ENCODE measurements around the gene MRPL37. TPM values are rescaled to one million over a fixed set of nuclear protein-coding genes. Genes with fewer than 3 reads are reported as not detected.

The MRPL37 gene
- total and polyA plus RNA-seq, 2 of the 8 experiments (the other 6 are each of a cell fraction or from before 2014, with no cell fraction given), result 45.5 to 126 TPM

DNA sequence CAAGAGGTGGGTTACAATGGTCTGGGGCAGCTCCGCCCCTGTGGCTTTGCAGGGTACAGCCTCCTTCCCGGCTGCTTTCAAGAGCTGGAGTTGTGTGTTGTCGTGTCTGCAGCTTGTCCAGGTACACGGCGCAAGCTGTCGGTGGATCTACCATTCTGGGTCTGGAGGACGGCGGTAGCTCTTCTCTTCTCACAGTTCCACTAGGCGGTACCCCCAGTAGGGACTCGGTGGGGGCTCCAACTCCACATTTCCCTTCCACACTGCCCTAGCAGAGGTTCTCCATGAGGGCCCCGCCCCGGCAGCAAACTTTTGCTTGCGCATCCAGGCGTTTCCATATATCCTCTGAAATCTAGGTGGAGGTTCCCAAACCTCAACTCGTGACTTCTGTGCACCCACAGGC, 34.8 kb upstream of the MRPL37 start:
- Histone ChIP-seq H3K4me1 (replicated peaks in 1 of 4; ENCODE audit: control insufficient read depth in 3 of 4, insufficient read depth in 4 of 4, low read length in 3 of 4) (no peaks in the 10 kb centered on the region), H3K56ac (replicated peaks; ENCODE audit: insufficient read length, low read depth, low read length) (no peak overlapping the region), H4K91ac (replicated peaks; ENCODE audit: insufficient read length, low read length) (no peak overlapping the region), H4K20me1 (replicated peaks in 1 of 2; ENCODE audit: control insufficient read depth in 1 of 2, insufficient read depth in 2 of 2, low read length in 2 of 2) (no peaks in the 10 kb centered on the region), H3K27ac (ENCODE audit: low read depth, low read length) (no peak overlapping the region), H3K79me1 (ENCODE audit: low read depth, low read length) (no peaks in the 10 kb centered on the region), H3K23me2 (ENCODE audit: low read depth, low read length) (no peaks in the 10 kb centered on the region), H3K27me3 (replicated peaks in 1 of 4; ENCODE audit: control insufficient read depth in 3 of 4, extremely low read depth in 1 of 4, insufficient read depth in 3 of 4, low read length in 3 of 4) (no peaks in the 10 kb centered on the region), H3K4me2 (ENCODE audit: insufficient read depth in 1 of 2, low read depth in 2 of 2, low read length in 2 of 2) (no peak overlapping the region), H2BK12ac (ENCODE audit: low read depth, low read length) (no peak overlapping the region), H3K4ac (replicated peaks; ENCODE audit: insufficient read length, low read depth, low read length) (no peak overlapping the region), H2AK5ac (ENCODE audit: low read depth, low read length) (no peak overlapping the region), H2AFZ (ENCODE audit: low read length) (no peak overlapping the region), H4K5ac (ENCODE audit: insufficient read length, low read depth, low read length) (no peak overlapping the region), H2BK15ac (ENCODE audit: low read length) (no peak overlapping the region), H3K14ac (ENCODE audit: insufficient read length) (no peak overlapping the region), H3K9ac (replicated peaks in 1 of 4; ENCODE audit: extremely low read depth in 1 of 4, low read depth in 3 of 4, low read length in 3 of 4) (no peak overlapping the region), H3K4me3 (ENCODE audit: extremely low read depth in 1 of 4, insufficient read depth in 2 of 4, low read depth in 3 of 4, low read length in 4 of 4) (no peak overlapping the region), H4K8ac (ENCODE audit: extremely low read depth, insufficient read depth, low read length) (peak overlapping the region; percentile 39; the same call in 1 of the 2 replicates), H3K79me2 (ENCODE audit: control insufficient read depth in 1 of 2, insufficient read depth in 2 of 2, low read length in 2 of 2) (no peaks in the 10 kb centered on the region), H3K23ac (ENCODE audit: insufficient read length) (no peak overlapping the region), H3K18ac (ENCODE audit: extremely low read depth, low read length) (no peak overlapping the region), H3K36me3 (ENCODE audit: control insufficient read depth in 2 of 4, insufficient read depth in 4 of 4, low read length in 3 of 4) (no peaks in the 10 kb centered on the region), H2BK120ac (replicated peaks; ENCODE audit: low read depth, low read length) (no peak overlapping the region), H2BK20ac (ENCODE audit: low read length) (no peak overlapping the region), H2BK5ac (ENCODE audit: low read depth, low read length) (no peak overlapping the region), H3K9me3 (ENCODE audit: insufficient read depth in 2 of 2, low read depth in 1 of 2, low read length in 1 of 2) (no peaks in the 10 kb centered on the region)
- FAIRE-seq (no peak), DNase-seq (ENCODE audit: low read depth in 1 of 2, low spot score in 2 of 2) (no peak)
- whole genome bisulfite sequencing, 2 experiments (ENCODE audit: extremely low coverage in 1 of 2, insufficient coverage in 1 of 2, insufficient read length in 1 of 2, insufficient replicate concordance in 2 of 2, low coverage in 1 of 2, low lambda C conversion rate in 2 of 2, missing lambda C conversion rate in 1 of 2), result 92% methylated on average over 15 of the region's 15 CpGs; no CpG with 5 or more reads in 1 of the 2 experiments
- ChIA-PET POLR2A (ENCODE audit: partially characterized antibody) (interaction anchor here (0.6 to 1.3 kb wide), 4 partner anchors 9 to 167 kb away, joined by 3 read pairs; no protein-coding TSS in a partner anchor), CTCF (ENCODE audit: partially characterized antibody) (interaction anchor here (0.7 to 2.0 kb wide), 7 partner anchors 10 to 295 kb away, joined by 3 to 7 read pairs (median 4); partner anchors contain the start of gene CDCP2)
- TF ChIP-seq, protein P1, sequence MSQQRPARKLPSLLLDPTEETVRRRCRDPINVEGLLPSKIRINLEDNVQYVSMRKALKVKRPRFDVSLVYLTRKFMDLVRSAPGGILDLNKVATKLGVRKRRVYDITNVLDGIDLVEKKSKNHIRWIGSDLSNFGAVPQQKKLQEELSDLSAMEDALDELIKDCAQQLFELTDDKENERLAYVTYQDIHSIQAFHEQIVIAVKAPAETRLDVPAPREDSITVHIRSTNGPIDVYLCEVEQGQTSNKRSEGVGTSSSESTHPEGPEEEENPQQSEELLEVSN (IDR thresholded peaks at IDR 0.05), result no peak
- TF ChIP-seq BACH1 (IDR thresholded peaks at IDR 0.05; ENCODE audit: low read length) (no peak), SP1 (IDR thresholded peaks at IDR 0.05; ENCODE audit: low read depth, low read length) (no peak), CHD2 (IDR thresholded peaks at IDR 0.05; ENCODE audit: low read length) (no peak), TCF12 (IDR thresholded peaks at IDR 0.05; ENCODE audit: low read depth, low read length) (no peak), PHF8 (conservative IDR thresholded peaks at IDR 0.05; ENCODE audit: low read depth, low read length) (no peak), MAFK (IDR thresholded peaks at IDR 0.05; ENCODE audit: low read depth, low read length) (no peak), RNF2 (IDR thresholded peaks at IDR 0.05; ENCODE audit: borderline replicate concordance, low read depth, low read length, missing control alignments, poor library complexity, severe bottlenecking) (no peak), NANOG (IDR thresholded peaks at IDR 0.05; ENCODE audit: insufficient read depth, low read depth, low read length, poor library complexity, severe bottlenecking) (no peak), EP300 (IDR thresholded peaks at IDR 0.05; ENCODE audit: borderline replicate concordance in 1 of 2, low read depth in 2 of 2, low read length in 2 of 2) (no peak), GTF2F1 (IDR thresholded peaks at IDR 0.05; ENCODE audit: borderline replicate concordance, low read depth, low read length) (no peak), KDM5A (IDR thresholded peaks at IDR 0.05; ENCODE audit: low read length) (no peak)

Data from H1 (cell line).